CD4-positive, alpha-beta T cell treated with Interleukin-6 at 100 ng/mL for 8 hours (primary cell): ENCODE measurements around the gene TNFSF9.
"Not testable (repeated sequence)": the region's sequence is repeated elsewhere in the genome, so short reads cannot be mapped to it uniquely, and the experiment has no call there.

Experiments used
- DNase-seq: peaks from one replicate; pipeline ENCODE4 v3.0.0-alpha.2; 2020; ENCODE audit warnings: mixed read lengths, low spot score

The TNFSF9 gene

DNA sequence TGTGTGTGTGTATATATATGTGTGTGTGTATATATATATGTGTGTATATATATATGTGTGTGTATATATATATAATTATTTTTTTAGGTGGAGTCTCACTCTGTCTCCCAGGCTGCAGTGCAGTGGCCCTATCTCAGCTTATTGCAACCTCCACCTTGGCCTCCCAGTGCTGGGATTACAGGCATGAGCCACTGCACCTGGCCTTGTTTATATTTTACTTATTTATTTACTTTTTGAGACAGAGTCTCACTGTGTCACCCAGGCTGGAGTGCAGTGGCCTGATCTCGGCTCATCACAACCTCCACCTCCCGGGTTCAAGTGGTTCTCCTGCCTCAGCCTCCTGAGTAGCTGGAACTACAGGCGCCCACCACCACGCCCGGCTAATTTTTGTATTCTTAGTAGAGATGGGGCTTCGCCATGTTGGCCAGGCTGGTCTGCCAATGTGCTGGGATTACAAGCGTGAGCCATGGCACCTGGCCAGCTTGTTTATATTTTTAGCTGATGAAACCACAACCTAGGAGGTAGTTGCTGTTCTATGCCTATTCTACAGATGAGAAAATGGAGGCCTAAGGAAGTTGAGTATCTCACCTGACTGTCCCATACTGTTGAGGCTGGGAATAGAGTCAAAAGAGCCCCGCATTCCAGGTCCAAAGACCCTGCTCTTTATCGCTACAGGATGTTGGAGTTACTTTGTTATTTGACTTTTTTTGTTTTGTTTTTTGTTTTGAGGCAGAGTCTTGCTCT is 22.6 kb upstream of the TNFSF9 start:
- not testable (repeated sequence) for DNase-seq

DNA sequence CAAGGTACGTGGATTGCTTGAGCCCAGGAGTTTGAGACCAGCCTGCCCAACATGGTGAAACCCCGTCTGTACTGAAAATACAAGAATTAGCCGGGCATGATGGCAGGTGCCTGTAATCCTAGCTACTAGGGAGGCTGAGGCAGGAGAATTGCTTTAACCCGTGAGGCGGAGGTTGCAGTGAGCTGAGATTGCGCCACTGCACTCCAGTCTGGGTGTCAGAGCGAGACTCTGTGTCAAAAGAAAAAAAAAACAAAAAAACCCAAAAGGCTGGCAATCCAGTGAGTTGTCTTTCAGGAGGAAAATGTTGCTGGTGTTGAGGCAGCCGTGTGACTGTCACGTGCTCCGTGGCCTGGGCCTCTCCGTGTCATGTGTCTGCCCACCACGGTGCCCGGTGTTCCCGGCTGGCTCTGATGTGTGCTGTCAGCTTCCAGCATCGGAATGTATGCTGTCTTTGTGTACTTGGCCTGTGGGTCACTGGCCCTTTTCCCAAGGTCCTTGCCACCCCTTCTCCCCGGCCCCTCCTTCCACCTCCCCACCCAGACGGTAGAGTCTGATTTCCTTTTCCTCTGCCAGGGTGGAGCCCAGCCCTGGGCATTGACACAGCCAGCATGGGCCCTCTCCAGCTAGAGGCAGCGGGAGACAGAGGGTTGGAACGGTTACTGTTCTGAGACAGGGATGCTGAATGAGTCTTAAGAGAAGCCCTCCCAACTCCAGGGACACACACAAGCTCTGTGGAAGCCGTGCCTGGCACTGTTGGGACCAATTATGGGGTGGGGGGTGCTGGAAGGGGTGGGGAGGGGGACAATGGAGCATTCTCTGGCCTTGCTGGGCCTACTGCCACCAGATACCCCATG is 21.5 kb upstream of the TNFSF9 start:
- DNase-seq = no peak

DNA sequence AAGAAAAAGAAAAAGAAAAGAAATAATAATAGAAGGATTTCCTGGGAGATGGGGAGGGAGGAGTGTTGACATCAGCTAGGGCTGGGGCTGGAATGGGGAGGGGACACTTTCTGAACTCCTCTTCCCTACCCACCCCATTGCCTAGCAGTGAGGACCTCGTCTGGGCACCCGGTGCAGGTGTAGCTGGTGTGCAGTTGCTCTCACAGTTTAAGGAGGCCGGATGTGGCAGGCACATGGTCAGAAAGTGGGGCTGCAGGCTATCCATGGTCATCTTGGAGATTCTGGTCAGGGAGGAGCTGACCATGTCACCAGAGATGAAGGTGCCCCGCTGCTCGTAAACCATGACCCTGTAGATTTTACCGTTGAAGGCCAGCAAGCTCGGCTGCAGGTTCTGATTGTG is 20.2 kb upstream of the TNFSF9 start:
- no peak for DNase-seq

DNA sequence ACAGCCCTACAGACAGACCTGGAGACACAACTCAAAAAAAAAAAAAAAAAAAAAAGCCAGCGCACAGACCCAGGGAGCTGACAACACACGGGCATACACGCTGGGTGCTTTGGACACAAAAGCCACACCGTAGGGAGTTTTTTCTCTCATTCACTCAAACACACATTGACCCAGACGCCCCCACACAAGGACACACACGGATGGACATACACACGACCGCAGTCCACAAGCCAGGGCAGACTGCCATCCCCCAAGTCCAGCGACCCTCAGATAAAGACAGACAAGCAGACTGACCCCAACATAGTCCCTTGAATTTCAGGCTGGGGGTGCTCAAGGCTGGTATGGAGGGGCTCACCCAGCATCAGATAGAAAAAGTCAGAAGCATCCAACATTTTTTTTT is 16.7 kb upstream of the TNFSF9 start:
- no peak for DNase-seq

DNA sequence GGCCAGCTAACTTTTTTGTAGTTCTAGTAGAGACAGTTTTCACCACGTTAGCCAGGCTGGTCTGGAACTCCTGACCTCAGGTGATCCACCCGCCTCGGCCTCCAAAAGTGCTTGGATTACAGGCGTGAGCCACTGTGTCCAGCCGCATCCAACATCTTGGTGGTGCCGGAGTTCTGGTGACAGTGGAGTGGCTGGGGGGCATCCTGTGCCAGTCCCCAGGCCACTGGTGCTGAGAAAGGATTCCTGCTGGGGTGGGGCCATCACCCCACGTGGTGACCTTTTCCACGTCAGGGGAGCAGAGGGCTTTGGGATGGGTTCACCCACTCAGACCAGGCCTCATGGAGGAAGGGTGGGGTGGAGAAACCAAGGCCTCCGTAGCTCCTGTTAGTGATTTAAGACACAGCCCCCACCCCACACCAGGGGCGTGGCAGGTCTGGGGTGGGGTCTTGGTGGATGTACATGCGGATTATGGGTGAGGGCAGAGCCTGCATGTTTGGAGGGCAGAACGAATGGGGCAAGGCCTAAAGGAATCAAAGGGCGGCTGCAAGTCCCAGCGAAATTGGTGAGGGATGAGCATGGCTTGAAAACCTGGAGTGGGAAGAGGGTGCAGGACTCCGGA is 15.8 kb upstream of the TNFSF9 start:
- no peak for DNase-seq

DNA sequence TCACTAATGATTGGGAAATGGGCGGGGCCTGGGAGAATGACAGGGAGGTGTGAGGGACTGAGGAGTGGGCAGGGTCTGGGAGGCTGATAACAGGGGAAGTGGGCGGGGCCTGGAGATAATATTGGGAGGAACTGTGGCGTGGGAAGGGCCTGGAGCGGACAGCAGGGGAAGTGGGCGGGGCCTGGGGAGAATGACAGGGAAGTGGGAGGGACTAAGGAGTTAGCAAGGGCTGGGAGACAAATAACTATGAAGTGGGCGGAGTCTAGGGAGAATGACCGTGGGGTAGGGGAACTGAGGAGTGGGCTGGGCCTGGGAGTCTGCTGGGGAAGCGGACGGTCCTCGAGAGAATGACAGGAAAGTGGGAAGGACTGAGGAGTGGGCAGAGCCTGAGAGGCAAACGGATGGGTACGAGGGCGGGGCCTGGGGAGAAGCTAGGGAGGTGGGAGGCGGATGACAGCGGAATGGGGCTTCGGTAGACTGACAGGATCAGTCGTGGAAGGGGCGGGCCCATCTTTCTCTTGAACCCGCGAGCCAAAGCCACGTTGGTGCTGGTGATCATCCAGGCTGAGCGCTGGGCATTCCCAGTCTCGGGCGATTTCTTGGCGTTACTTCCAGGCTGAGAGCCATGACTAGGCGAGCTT is 14.7 kb upstream of the TNFSF9 start:
- peak; percentile 71 for DNase-seq

DNA sequence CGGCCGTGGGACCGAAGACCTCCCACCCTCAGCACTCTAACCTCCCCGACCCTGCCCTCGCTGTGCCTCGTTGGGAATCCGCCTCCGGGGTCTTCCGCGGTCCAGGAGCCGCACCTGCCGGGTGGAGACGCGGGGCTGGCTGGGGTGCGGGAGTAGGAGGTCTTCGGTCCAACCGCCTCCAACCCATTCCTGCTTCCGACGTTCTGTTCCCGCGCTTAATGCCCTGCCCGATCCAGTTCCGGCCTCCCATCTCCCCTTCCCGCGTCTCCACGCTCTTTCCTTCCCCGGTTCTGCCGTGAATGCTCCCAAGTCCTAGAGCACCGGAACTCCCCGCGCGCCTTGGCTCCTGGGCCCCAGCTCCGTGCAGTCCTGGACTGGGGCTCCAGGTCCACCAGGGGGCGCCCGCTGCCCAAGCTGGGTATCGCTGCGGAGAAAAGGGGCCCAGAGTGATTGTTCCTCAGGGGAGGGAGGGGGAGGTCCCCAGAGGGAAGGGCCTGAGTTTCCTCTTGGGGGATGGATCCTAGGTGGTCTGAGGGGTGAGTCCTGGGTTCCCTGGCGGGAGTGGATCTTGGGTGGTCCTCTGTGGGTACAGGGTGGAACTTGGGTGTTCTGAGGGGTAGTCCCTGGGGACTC is 14.1 kb upstream of the TNFSF9 start:
- peak; percentile 87 for DNase-seq

DNA sequence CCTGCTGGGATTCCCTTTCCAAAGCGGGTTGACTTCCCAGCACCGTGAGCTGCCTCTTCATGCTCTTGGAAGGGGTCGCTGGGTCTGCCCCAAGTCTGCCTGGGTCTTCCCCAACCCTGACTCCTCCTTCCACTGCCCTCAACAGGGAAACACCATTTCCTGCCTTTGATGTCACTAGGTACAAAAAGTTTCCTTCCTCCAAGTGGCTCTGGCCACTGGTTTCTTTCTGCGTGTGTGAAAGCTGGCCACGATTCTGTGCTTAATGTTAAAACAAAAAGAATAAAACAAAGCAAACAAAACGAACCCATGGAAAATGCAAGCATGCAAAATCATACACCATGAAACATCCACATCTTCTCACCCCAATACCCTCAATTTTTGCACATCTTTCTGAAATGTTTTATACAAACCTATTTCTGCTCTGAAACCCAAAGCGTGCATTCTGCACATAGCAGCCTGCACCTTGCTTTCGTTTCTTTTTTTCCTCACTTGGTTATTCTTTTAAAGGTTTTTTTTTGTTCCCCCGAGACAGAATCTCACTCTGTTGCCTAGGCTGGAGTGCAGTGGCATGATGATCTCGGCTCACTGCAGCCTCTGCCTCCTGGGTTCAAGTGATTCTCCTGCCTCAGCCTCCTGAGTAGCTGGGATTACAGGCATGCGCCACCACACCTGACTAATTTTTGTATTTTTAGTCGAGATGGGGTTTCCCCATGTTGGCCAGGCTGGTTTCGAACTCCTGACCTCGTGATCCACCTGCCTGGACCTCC is 12.5 kb upstream of the TNFSF9 start:
- no peak for DNase-seq

DNA sequence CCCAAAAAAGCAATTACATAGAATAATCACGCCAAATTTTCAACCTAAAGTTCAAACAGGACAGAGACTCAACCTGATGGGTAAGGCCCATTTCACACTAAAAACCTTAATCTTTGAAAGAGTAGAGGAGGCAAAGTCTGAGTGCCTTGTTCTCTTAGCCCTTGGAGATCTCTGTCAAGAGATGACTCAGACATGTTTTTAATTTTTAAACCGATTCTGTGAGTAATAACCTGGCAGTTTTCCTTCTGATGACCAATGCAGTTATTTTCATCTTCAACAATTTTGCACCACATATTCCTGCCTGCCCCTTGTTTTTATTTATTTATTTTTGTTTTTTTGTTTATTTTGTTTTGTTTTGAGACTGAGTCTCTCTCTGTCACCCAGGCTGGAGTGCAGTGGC is 11.5 kb upstream of the TNFSF9 start:
- DNase-seq = no peak

DNA sequence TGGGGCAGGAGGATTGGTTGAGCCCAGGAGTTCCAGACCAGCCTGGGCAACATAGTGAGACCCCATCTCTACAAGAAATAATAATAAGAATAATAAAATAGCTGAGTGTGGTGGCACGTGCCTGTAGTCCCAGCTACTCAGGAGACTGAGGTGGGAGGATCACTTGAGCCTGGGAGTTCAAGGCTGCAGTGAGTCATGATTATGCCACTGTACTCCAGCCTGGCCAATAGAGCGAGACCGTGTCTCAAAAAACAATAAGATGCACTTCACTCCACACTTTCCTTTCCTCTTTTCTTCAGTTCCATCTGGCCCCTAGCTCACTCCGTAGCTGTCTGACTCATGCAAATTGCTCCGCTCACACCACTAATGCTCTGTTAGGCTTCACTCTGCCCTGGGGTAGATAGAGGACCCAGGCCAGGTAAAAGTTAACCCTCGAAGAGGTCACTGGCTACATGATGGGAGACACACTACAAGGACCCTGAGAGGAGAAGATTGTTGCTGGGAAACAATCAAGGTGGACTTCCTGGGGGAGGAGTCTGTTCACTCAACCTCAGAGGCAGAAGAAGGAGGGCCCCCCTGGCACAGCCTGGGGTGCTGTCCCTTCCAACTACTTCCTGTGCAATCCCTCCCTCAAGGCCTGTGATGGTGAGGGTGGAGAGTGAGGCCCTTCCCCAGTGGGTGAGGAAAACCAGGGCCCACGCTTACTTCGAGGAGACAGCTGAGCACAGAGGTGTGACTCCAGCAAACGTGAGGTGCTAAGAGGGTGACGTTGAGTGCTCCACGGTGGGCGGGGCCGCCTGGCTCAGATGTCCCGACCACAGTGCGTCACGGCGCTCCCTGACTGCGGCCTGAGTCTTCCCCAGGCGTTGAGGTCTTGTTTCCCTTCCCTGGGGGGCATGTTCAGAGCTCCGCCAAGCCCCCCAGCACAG is 8.8 kb upstream of the TNFSF9 start:
- peak; percentile 41 for DNase-seq

DNA sequence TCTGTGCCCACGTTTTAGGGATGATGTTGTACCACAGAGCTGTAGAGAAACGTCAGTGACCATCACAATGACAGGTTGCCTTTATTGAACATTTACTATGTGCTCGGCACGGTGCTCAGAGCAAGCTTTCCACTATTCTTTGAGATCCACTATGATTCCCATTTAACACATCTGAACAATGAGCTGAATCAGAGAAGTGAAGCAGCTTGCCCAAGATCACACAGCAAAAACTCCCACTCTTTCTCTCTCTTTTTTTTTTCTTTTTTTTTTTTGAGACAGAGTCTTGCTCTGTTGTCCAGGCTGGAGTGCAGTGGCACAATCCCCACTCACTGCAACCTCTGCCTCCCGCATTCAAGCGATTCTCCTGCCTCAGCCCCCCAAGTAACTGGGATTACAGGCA is 8.1 kb upstream of the TNFSF9 start:
- DNase-seq = no peak

DNA sequence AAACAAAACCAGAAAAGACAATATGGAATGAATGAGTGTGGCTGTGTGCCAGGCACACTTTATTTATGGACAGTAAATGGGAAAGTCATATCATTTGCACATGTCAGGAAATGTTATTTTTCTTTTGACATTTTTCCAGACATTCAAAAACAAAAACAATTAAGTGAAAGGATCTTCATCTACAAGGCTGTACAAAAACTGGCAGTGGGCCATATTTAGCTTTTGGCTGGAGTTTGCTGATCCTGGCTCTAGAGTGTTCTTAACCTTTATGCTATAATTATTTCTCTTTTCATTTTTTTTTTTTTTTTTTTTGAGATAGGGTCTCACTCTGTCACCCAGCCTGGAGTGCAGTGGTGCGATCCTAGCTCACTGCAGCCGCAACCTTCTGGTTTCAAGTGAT is 6.5 kb upstream of the TNFSF9 start:
- no peak for DNase-seq

DNA sequence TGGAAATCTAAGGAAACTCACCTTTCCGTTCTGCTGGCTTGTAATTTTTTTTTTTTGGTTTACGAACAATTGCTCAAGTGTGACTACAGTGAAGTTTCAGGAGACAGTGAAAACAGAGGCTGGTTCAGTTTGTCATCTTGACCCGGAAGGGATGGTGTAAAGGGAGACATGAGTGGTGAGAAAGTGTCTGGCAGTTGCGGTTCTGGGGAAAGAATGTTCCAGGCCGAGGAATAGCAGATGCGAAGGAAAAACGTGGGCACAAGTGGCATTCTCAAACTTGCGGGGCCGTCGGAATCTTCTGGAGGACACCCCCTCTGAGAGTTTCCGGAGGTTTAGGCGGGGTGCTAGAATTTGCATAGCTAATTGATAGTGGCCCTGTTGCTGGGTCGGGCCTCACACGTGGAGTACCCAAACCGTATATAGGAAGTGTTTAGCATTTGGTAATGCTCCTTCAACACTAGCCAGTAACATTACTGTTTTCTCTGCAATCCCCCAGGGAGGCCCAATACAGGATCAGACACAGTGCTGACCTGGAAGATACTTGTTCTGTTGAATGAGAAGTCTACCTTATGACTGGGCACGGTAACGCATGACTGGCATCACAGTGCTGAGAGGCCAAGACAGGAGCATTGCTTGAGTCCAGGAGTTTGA is 2.8 kb upstream of the TNFSF9 start:
- DNase-seq = no peak

DNA sequence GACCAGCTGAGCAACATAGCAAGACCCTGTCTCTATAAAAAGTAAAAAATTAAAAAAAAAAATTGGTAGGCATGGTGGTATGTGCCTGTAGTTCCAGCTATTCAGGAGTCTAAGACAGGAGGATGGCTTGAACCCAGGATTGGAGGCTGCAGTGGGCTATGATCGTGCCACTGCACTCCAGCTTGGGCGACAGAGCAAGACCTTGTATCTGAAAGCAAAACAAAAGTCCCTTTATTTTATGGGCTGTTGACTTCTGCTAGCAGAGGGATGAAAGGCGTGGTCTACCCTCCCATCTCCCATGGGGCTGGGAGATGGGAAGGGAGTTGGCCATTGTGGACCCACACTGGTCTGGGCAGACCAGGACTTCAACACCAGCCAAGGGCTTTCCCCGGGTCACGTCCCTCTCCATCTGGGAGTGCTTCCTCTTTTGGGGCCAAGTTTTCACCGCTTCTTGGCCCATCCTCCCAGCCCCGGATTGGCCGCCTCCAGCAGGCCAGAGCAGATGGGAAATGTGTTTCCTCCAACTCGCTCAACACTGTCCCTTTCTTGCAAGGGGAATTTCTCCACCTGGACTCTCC is 2.2 kb upstream of the TNFSF9 start:
- DNase-seq = no peak

DNA sequence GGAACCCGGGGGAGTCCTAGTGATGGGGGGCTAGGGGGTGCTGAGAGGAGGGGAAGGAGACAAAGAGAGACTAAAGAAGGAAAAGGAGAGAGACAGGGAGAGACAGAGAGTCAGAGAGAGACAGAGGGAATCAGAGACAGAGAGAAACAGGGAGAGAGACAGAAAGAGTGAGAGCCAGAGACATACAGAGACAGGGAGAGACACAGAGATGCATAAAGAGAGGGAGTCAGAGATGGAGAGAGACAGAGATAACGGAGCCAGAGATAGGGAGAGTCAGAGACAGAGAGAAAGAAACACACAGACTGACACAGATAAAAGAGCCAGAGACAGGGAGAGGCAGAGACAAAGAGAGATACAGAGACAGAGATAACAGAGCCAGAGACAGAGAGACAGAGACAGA is 1.5 kb upstream of the TNFSF9 start:
- no peak for DNase-seq

DNA sequence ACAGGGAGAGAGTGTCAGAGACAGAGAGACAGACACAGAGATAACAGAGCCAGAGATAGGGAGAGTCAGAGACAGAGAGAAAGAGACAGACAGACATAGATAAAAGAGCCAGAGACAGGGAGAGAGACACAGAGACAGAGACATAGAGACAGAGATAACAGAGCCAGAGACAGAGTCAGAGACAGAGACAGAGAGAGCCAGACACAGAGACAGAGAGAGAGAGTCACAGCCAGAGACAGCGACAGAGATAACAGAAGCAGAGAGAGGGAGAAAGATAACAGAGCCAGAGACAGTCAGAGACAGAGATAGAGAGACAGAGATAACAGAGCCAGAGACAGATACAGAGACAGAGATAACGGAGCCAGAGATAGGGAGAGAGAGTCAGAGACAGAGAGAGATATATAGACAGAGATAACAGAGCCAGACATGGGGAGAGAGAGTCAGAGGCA is 865 bp upstream of the TNFSF9 start:
- DNase-seq = no peak

DNA sequence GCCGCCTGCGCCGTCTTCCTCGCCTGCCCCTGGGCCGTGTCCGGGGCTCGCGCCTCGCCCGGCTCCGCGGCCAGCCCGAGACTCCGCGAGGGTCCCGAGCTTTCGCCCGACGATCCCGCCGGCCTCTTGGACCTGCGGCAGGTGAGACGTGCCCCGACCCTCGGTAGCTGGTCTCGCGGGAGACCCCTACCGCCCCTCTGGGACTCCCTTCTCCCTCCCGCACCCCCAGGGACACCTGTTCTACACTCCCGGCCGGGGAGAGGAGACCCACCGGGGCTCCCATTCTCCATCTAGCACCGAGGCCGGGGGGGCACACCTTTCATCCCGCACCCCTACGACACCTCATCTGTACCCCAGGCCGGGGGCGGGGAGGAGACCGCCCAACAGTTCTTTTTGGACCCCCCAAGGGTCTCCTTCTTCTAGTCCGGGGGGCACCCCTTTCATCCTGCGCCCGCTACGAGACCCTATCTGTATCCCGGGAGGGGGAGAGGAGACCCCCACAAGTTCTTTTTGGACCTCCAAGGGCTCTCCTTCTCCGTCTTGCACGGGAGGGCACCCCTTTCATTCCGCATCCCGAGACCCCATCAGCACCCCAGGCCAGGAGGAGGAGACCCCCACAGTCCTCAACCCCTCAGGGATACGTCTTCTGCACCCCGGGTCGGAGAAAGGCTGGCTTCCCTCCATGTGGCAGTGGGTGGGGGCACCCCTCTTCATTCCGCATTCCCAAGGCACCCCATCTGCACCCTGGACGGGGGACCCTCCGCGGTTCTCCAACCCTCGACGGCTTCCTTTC is 533 bp downstream of the TNFSF9 start:
- DNase-seq = no peak

DNA sequence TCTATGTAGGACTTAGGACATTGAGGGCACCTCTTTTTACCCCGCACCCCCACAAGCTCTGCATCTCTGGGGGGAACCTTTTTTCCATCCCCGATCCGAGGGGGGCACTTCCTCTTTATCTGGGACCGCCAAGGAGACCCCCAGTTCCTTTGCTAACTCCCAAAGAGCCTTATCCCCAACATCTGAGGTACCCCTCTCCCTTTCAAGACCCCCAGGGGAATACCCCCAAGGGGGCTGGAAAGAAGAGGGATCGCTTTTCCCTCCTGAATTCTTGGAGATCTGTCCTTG is 1.1 kb downstream of the TNFSF9 start:
- no peak for DNase-seq
